Spleen (tissue), 7 donors: ENCODE data around the gene HNRNPL.

Experiments used
- POLR2A ChIP-seq, 3 donors: fragments of 450-650 bp; IDR thresholded peaks; one replicate each; pipeline ENCODE4 v1.5.1; 2017; ENCODE audit warnings: antibody characterized with exemption in 3 of 3, mild to moderate bottlenecking in 1 of 3
- POLR2AphosphoS5 ChIP-seq, 3 donors: sonication (generic); formaldehyde crosslinking; IDR thresholded peaks; one replicate each; pipeline ENCODE4 v1.5.1; 2017; ENCODE audit warnings: antibody characterized with exemption in 3 of 3
- TF ChIP-seq, protein P1 (sequence below), 11 experiments: fragments of 200-600 bp in 7 of 11; fragments of 450-650 bp in 4 of 11; sonication (generic) in 4 of 11; IDR thresholded peaks in 8 of 11; conservative IDR thresholded peaks in 3 of 11; 1 replicate in 7 of 11; 2 replicates in 4 of 11; pipeline versions ENCODE4 v1.4.0 to v1.8.0; 2016 to 2021; ENCODE audit warnings: antibody characterized with exemption in 11 of 11, inconsistent platforms in 4 of 11, mild to moderate bottlenecking in 1 of 11
- donor health status: DM: no; HTN: no; CAD: no; lungs with moderate emphysema.
- donor health status: DM: no; HTN: no; CAD: no.
- donor health status: DM: no; HTN: no; CAD: no.

DNA sequence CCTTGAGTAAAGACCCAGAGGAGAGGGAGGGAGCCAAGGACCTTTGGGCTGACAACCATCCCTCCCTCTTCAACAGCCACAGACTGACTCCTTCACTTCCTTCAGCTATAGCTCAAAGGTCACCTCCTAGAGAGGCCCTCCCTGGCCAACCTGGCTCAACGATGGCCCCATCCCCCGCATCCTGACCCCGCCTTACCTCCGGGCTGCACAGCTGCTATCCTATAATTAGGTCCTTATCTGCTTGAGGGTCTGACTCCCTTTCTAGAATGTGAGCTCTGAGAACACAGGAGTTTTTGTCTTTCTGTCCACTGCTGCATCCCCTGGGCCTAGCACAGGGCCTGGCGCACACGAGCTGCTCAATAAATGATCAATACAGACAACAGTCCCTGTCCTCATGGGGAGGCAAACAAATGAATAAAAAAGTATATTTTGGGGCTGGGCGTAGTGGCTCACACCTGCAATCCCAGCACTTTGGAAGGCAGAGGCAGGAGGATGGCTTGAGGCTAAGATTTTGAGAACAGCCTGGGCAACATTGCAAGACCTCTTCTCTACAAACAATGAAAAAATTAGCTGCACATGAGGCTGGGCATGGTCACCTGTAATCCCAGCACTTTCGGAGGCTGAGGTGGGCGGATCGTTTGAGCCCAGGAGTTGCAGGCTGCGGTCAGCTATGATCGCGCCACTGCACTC is 30.4 kb downstream of the HNRNPL start:
- TF ChIP-seq, protein P1, sequence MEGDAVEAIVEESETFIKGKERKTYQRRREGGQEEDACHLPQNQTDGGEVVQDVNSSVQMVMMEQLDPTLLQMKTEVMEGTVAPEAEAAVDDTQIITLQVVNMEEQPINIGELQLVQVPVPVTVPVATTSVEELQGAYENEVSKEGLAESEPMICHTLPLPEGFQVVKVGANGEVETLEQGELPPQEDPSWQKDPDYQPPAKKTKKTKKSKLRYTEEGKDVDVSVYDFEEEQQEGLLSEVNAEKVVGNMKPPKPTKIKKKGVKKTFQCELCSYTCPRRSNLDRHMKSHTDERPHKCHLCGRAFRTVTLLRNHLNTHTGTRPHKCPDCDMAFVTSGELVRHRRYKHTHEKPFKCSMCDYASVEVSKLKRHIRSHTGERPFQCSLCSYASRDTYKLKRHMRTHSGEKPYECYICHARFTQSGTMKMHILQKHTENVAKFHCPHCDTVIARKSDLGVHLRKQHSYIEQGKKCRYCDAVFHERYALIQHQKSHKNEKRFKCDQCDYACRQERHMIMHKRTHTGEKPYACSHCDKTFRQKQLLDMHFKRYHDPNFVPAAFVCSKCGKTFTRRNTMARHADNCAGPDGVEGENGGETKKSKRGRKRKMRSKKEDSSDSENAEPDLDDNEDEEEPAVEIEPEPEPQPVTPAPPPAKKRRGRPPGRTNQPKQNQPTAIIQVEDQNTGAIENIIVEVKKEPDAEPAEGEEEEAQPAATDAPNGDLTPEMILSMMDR (IDR thresholded peaks at IDR 0.05 in 8 of 11, conservative IDR thresholded peaks at IDR 0.05 in 3 of 11): no peak
- TF ChIP-seq POLR2AphosphoS5 (IDR thresholded peaks at IDR 0.05): no peak
- TF ChIP-seq POLR2A (IDR thresholded peaks at IDR 0.05): no peak
